HG03558 (cell line): ENCODE results near the gene FAM217B.

ENCODE experiments used
- ATAC-seq: cut with Tn5 transposase; IDR thresholded peaks from one replicate; pipeline ENCODE4 v1.9.1; 2021; ENCODE audit warnings: moderate number of reproducible peaks; ENCODE audit not compliant: unreplicated experiment; ENCODE audit errors: extremely low read depth

The FAM217B gene, protein sequence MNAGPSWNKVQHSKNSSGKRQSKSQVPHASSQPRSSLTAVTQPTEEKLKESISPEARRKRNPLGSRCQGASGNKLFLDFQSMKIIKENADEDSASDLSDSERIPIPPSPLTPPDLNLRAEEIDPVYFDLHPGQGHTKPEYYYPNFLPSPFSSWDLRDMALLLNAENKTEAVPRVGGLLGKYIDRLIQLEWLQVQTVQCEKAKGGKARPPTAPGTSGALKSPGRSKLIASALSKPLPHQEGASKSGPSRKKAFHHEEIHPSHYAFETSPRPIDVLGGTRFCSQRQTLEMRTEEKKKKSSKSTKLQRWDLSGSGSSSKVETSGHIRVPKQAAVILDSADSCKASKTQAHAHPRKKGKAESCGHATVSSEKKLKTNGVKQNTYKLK

DNA sequence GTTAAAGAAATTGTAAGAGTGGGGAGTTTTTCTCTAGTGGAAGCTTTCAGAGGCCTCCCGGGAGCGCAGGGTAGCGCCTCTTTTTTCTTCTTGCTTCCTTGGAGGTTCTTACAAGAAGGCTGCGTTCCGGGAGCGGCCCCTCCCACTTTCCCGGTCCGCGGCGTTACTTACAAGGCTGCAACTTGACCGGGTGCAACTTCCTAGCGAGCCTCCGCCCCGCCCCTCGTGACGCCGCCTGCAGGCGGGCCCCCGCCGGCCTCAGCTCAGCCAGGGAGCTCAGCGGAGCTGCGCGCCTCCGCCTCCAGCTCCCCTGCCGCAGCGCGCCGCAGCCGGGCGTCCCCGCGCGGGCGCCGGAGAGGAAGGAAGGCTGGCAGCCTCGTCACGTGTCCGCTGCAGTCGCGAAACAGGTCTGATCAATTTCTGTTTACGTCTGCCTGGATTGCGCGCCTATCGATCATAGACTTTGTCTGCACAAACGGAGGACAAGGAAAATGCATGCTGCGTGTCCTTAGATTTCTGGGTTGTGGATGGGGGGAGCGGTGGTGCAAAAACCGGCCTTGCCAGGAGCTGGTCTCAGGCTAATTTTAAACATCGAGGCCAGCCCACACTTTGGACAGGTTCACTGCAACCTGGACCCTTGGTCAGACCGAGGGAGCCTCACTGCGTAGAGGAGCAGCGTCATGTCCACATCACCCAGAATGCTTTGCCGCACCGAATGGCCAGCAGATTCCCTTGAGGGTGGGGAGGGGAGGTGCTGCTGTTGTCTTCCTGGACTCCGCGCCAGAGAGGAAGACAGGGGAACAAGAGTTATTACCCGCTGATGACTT lies at the start of gene FAM217B, which contains the start of gene PPP1R3D:
FAM217B (plus strand) TSS at position 261 of the 827 bp plus-strand sequence. CDS start 3,555 bp downstream, outside the sequence.
PPP1R3D (minus strand) TSS at position 177 of the 827 bp plus-strand sequence. CDS start 374 bp downstream, outside the sequence.
- peak; percentile 87 for ATAC-seq

DNA sequence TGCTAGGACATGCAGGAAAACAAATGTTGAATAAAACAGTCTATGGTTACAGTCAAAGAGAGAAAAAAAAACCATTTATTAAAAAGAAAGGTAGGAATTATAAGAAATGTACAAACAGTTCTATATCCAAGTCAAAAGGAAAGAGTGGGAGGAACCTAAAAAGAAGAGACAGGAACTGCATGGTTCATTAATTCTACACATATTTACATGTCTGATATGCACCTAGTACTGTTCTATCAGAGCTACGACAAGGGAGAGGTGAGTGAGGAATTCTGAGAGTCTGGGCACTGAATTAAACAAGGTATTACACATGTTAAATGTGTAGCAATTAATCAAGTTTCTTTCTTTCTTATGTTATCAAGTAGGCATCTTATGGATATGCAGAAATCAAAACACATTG lies 48.6 kb upstream of the FAM217B start:
- no peak for ATAC-seq

DNA sequence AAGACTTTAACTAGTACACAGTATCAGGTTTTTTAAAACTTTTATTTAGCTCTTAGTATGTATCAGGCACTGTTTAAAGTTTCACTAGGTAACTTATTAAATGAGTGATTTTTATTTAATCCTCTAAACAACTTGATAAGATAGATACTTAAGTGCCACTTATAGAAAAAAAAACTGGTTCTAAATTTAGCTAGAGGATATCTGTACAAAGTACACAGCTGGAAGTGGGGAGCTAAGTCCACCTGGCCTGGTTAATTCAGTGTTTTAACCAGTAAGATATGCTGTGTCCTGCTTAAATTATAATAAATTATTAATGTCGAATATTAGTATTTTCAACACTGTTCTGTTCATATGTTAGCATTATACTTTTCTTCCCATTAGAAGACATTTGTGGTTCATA lies 44.3 kb upstream of the FAM217B start:
- no peak for ATAC-seq

DNA sequence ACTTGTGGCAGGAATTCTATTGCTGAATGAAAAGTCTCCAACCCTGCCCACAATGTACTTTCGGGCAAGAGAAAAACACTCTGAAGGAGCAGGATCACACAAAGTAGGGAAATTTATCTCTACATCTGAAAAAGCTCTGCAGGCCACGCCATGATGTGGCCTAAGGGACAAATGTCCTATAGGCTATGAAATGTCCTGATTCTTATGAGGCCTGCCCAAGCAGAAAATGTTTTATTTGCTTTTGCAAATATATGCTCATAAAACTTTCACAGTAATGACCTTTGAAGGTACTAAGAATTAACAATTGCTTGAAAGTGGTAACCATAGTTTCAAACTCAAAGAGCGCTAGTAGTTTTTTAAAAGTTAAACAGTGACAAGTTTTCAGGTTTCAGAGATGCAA lies 37.7 kb upstream of the FAM217B start:
- no peak for ATAC-seq

DNA sequence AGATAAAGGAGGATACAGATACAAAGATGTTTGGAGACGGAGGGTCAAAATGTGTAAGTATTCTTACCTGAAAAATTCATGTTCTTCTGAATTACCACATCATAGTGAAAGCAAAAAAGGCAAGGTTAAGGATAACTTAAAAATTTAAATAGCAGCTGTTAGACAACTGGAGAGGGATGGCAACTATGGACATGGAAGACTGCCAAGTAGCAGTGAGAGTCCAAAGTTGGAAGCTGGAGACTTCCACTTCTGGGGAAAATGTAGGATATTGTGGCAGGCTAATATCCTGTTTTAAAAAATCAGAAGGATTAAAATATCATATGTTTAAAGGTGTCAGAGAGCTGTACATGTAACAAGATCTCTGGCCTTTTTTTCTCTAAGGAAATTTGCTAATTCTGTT lies 36.6 kb upstream of the FAM217B start:
- ATAC-seq: no peak

DNA sequence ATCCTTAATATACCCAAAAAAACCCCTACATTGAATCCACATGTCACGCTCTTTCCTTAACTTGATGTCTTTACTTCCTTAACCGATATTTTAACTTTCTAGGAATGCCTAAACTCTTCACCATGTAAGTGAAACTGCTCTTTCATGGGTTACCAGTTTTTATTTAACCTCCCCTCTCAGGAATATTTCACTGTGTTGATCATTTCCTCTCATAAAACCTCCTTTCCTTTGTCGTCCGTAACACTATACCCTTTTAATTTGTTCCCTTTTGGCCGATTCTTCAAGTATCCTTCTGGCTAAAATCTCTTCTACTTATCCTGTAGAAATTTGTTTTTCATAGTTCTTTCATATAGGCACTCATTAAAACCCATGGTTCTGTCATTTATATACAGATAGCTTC lies 31.3 kb upstream of the FAM217B start:
- no peak for ATAC-seq

DNA sequence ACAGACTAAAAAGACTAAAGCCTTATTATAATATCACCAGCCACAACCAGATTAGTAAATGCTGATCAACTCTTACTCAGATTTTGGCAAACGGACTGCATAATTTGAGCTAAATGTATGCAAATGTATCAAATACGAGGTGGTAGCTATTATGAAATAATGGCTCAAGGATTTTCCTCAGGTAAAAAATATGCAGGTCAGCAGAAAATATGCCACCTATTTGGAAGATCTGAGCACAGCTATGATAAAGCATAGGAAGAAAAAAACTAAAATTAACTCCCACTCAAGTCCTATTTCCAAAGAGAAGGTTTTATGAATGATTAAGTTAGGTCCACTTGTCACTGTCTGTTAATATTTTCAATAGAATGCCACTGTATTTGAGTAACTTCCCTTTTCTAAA lies 29.1 kb upstream of the FAM217B start:
- no peak for ATAC-seq

DNA sequence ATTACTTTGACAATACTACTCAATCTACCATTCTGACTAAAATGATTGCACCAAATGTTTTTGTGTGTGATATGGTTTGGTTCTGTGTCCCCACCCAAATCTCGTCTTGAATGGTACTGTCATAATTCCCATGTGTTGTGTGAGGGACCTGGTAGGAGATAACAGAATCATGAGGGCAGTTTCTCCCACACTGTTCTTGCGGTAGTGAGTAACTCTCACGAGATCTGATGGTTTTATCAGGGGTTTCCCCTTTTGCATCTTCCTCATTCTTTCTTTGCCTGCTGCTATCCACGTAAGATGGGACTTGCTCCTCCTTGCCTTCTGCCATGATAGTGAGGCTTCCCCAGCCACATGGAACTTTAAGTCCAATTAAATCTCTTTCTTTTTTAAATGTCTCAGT lies 27.6 kb upstream of the FAM217B start:
- ATAC-seq: no peak

DNA sequence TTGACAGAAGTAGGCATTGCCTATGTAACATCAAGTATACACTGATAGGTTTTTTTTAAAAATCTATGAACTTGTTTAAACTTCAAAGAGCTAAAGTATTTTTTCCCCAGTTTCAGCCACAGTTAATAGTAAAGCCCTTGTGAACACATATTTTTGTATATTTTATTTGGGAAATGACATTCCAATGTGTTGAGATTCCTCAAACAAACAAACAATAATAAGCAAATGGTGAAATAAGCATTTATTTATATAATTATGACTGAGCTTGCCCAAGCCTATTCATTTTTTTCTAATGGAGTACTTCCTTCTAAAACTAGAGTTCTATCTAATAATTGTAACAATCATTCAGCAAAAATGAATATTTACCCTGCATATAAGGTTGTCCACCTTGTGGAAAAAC lies 19.2 kb upstream of the FAM217B start:
- no peak for ATAC-seq

DNA sequence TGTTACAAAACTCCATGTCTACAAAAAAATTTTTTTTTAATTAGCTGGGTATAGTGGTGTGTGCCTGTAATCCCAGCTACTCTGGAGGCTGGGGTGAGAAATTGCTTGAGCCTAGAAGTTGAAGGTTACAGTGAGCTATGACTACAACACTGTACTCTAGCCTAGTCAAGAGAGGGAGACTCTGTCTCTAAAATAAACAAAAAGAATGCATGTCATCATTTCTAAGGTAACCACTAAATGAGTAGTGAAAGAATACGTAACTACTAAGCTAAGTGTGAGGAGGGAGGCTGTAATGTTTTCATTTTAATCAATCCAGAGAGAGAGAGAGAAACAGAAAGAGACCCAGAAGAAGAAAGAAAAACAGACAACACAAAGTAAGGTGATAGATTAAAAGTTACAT lies 16.7 kb upstream of the FAM217B start:
- no peak for ATAC-seq

DNA sequence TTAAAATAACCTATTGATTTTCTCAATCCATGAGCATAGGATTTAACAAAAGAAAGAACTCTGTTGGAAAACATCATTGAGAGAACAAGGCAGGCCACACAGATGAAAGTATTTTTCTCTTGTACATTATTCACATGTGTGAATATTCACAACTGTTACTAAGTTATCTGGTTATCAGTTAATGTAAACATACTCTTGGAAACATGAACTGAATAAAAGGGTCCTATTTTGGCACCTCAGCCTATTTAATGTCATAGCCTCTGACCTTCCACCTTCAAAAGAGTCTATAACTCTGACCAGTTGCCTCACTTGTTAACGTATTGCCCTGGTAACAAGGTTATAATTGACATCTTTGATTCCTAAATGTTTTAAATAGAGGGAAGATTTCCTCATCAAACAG lies 14.8 kb upstream of the FAM217B start:
- ATAC-seq: no peak

DNA sequence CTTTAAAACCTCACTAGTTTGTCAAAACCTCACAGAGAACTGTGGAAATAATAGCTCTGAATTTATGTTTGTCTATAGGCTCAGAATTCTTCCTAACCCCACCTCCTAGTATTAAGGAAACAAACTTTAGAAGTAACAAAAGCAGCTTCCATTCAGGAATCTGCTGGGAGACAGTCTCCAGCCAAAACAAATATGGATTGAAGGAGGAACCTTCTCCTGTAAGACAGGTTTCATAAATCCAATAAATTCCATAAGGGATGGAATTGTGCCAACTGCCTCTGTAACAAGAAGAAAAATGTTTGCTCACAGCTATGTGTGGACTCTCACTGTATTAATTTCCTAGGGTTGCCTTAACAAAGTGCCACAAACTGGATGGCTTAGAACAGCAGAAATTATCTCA lies 14.3 kb upstream of the FAM217B start:
- ATAC-seq: no peak

DNA sequence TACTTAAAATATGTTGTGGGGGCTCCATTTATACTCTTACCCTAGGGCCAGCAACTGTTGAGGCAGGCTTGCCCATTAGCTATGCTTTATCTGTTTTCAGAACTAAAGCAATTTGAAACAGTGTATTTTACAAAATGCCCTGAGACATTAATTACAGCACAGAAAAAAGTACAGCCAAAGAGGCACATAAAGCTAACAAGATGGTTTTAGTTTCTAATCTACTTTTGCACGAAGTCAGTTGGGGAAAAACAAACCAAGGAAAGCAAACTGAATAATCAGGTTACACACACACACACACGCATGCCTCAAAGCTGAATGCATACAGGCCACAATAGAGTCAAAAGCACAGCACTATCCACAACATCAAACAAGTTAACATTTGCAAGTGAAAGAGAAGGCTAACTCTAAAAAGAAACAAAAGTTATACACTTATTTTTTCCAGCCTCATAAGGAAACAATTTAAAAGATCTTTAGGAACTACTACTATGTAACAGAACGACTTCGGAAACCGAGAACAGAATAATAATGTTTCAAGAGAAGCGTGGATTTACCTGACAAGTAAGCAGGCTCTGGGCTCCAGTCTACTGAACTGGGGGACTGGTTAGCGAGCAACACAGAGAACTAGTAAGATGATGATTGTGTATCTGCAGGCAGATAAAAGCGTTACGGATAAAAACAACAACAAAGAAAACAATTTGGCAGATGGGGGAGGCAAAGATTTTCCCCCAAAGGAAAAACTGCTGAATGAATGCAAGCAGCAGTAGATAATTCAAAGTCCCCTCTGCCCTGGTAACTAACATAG lies 8.5 kb upstream of the FAM217B start:
- ATAC-seq: no peak

DNA sequence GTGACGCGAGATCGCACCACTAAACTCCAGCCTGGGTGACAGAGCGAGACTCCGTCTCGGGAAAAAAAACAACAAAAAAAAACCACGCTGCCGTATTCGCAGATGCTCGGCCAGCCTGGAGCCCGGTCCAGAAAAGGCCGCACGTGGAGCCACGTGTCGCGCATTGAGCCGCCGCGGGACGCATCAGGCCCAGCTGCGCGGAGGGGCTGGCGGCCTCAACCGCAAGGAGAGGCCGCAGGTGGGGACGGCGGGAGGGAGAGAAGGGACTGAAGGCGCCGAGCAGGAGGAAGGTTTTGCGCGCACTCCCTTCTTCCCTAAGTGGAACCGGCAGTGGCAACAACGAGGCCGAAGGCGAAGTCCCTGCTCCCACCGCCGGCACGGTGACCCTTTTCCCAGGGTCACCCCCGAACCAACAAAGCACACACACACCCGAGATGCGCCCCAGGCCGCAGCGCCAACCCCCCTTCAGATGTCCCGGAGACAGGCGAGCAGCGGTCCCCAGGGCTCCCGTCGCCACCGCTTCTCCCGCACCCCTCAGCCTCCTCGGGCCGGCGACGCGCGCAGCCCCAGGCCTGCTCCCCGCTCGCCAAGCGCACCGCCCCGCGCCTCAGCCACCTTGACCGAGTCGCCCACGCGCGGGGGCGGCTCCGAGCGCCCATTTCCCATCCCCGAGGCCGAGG lies 7.4 kb upstream of the FAM217B start:
- ATAC-seq: no peak

DNA sequence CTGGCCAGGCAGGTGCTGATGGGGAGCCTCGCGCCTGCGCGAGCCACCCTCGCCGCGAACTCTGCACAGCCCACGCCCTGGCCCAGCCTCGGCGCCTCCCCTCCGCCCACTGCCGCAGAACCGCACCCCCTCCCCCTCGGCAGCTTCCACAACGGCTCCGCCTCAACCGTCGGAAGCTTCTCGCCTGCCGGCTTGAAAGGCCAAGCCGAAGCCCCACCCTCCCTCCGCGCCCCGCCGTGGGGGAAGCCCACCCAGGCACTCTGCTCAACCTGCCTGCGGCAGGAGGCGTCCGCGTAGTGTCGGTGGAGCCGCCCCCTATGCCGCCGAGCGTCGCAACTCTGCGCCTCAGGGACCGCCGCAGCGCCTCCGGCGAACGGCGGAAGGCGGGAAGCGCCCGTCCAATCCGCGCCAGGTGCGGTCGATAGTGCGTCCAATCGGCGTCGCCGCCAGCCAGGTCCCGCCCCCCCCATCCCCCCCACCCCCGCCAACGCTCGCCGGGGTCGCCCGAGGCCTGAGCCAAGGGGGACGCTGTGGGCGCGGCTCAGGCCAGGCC lies 6.8 kb upstream of the FAM217B start, which contains the start of gene SYCP2:
SYCP2 (minus strand) TSS at position 342 of the 553 bp plus-strand sequence. CDS start 11,224 bp downstream, outside the sequence.
- peak; percentile 9 for ATAC-seq

DNA sequence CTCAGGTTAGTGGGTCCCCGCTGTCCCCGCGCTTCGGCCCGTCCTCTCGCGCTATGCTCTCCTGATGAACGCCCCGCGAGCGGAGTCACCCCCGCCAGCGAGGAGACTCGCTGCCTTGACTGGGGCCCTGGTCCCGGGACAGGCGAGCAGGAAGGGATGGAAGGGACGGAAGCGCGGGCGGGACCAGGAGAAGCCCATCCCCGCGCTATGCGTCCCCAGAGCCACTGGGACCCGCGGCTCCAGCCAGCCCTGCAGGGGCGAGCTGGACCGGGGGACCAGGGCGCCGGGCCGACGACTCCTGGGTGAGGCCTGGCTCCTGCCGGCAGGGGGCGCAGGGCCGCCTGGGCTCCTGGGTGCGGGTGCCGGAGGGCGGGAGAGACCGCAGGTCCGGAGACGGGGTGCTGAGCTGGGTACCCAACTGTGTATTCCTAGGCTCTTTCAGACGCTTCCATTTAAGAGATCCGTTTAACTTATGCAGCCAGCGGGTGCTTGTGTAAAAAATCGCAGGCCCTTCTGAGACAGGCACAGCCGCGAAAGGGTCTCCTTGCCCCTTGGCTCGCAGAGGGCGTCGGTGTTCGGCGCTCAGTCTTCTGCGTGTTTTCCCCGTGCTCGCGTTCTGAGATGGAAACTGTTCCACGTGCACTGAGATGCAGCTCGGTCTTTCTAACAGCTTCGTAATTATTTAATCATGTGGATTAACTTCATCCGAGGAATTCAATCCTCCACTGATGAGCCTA lies 6.2 kb upstream of the FAM217B start:
- peak; percentile 56 for ATAC-seq

DNA sequence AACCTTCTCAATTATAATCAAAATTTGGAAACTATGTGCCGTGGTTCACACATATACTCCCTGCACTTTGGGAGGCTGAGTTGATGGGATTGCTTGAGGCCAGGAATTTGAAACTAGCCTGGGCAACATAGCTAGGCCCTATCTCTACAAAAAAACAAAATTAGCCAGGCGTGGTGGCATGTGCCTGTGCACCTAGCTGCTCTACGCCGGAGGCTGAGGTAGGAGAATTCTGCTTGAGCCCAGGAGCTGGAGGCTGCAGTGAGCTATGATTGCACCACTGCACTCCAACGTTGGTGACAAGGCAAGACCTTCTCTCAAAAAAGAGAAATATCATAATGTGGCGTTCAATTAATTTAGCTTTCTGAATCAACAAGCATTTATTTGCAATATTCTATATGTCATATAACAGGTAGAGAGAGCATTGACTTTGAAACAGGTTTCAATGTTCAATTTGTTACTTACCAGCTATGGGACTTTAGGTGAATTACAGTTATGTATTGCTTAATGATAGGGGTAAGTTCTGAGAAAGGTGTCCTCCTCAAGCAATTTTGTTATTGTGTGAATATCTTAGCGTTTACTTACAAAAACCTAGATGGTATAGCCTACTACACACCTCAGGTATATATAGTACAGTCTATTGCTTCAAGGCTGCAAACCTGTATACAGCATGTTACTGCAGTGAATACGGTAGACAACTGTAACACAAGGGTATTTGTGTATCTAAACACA lies 4.6 kb upstream of the FAM217B start:
- ATAC-seq: no peak

DNA sequence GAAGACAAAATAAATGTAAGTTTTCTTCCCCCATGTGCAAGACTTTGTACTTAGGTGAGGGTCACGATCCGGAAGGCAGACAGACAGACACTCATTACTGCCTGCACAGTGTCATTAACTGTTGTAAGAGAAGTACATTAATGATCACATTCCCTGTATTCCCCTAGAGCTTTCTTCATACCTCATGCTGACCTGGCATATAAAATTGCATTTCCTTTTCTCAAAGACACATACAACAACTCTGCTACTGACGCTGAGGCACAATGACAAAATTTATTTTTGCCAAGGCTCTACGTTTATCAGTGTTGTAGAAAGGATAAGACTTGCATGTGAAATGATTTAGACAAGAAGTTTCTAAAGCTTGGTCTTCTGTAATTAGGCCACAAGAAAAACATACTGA lies 3.8 kb upstream of the FAM217B start:
- no peak for ATAC-seq
